GM12892 (cell line): ENCODE measurements around the gene PLAC8L1.

Experiments
- DNase-seq: peaks from one replicate; pipeline ENCODE4 v3.0.0; 2011; ENCODE audit not compliant: insufficient read length
- FAIRE-seq: peaks from 2 replicates; lab custom pipeline; 2011; peaks lifted over from hg19 to GRCh38; lab: Jason Lieb, UNC
- POLR2A ChIP-seq: IDR thresholded peaks from 2 replicates; pipeline ENCODE4 v1.6.1; 2011; ENCODE audit warnings: low read depth, low read length, control low read depth
- POLR2AphosphoS5 ChIP-seq: IDR thresholded peaks from 2 replicates; pipeline ENCODE4 v1.6.1; 2011; ENCODE audit warnings: low read depth, low read length, control low read depth
- TAF1 ChIP-seq: IDR thresholded peaks from 2 replicates; pipeline ENCODE4 v1.6.1; 2011; ENCODE audit warnings: low read depth, mild to moderate bottlenecking, control low read depth, low read length, borderline replicate concordance

The PLAC8L1 gene

DNA sequence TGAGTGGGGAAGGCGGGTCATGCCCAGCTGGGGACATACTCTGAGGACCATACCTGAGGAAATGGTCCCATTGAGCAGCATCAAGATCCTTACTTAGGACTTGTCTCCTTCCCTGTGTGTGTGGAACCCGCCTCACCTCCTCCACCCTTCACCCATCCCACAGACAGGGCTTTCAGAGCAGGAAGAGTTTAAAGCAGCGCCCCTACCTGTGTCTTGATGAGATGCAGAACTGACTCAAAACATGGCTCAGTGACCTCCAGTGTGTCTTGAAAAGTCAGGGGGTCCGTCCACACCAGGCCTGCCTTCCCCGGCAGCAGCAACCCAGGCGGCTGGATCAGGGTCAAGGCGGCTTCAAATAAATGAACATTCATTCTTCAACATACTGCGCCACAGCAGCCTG, 38.4 kb downstream of the PLAC8L1 start:
- FAIRE-seq (no peak), DNase-seq (no peak)
- TF ChIP-seq POLR2A, result no peak
- no peak for TF ChIP-seq POLR2AphosphoS5
- no peak for TF ChIP-seq TAF1

DNA sequence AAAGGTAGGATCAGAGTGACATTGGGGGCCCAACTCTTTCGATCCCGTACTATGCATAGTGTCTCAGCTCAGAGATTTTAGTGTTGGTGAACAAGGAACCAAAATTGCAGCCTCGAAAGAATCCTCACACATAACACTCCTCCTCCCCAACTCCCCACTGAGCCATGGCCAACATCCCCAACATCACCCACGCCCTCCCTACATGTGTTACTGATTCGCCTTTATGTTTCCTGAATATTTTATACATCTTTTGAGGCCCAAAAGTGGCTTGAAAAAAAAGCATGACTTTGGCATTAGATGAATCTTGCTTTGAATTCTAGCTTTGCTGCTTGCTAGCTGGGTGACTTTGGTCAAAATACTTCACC, 45.2 kb downstream of the PLAC8L1 start:
- no peak for TF ChIP-seq TAF1
- no peak for TF ChIP-seq POLR2A
- no peak for TF ChIP-seq POLR2AphosphoS5
- FAIRE-seq (no peak), DNase-seq (no peak)

DNA sequence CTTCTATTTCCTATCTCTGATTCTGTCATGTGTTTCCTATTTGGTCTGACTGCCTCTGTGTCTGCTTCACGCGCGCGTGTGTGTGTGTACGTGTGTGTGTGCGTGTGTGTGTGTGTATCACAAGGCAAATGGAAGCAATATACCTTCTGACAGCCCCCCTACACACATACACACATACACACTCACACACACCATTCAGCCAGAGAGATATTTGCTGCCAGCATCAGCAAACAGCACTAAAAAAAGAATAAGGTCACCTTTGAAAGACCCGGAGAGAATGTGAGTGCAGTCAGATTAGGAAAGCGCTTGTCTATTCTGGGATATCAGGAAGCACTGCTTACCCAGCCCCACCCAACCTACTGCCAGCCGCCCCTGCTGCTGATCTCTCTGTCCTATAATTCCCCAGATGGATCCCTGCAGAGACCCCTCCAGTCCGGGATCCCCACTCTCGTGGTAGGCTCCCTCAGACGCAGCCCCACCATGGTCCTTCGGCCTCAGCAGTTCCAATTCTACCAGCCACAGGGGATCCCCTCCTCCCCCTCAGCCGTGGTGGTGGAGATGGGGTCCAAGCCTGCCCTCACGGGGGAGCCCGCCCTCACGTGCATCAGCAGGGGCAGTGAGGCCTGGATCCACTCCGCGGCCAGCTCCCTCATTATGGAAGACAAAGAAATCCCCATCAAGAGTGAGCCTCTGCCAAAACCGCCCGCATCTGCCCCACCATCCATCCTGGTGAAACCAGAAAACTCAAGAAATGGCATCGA, 45.7 kb downstream of the PLAC8L1 start:
- TF ChIP-seq POLR2AphosphoS5 (no peak), POLR2A (no peak), TAF1 (no peak)
- DNase-seq, result no peak

DNA sequence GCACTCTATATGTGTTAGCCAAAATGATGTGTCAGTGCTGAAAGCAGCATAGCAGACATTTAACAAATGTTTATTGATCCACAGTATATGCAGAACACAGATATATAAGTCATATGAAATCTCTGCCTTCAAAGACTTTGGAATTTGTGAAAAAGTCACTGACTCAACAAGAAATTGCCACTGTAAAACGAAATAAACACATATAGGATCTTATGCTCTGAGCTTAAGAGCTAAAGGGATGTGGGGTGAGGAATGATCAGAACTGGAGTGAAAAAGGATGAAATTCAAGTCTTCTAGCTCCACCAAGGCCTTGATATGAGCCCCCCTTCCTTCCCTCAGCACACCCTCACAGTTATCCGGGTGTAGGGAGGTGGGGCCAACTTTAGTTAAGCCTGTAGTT, 49.9 kb downstream of the PLAC8L1 start:
- TF ChIP-seq POLR2A (no peak), POLR2AphosphoS5 (no peak), TAF1 (no peak)
- FAIRE-seq, result no peak
- DNase-seq, result no peak

More for the DNA sequence above, 45.7 kb downstream of the PLAC8L1 start:
- no peak for FAIRE-seq

DNA sequence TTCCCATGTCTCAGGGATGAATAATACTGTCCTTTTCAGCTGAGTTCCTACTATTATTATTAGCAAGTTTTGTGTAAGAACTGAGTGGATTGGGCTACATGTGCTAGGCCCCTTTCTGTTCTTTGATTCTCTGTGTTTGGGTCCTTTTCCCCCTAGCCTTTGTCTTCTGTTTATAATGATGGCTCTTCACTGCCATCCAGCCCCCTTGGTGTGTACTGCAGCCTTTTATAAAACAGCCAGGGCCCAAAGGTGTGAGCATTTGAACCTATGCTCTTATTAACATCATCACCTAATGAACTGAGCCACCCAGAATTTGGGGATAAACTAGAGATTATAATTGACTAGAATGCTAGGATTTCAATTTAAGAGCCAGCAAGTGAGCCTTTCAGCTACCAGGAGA, 52.6 kb downstream of the PLAC8L1 start:
- TF ChIP-seq POLR2A (no peak), POLR2AphosphoS5 (no peak), TAF1 (no peak)
- FAIRE-seq, result no peak
- no peak for DNase-seq

DNA sequence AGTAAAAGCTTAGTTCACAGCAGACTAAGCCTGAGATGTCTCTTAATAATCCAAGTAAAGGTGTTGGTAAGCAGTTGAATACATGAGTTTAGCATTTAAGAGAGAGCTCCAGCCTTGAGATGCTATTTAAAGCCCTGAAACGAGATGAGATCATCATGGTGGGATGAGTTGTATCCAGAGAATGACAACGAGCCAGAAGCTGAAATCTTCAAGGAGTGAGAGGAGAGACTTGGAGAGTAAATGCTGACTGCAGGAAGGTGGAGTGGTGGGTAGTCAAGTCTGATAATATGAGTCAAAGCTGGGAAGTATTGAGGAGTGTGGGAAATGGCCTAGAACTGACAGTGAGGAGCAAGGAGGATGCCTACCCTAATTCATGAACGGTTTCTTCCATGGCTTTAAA, 53.7 kb downstream of the PLAC8L1 start:
- no peak for DNase-seq
- TF ChIP-seq TAF1, result no peak
- TF ChIP-seq POLR2A, result no peak
- TF ChIP-seq POLR2AphosphoS5, result no peak
- FAIRE-seq, result no peak

DNA sequence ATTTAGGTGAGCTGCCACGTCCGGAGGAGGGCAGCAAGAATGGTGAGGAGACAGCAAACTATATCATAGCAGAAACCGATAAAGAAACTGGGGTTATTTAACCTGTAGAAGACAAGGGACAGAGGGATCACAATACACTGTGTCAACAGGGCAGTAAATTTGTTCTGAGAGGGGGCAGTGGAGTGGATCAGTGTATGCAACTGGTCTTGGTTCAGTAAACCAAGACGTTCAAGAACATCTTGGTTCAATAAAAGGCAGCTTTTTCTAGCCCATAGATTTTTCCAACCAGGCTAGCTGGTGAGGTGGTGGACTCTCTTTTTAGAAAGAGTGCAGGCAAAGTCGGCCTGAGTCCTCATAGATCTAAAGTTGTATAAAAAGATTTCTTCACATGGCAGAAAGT, 55.3 kb downstream of the PLAC8L1 start:
- TF ChIP-seq TAF1, result no peak
- TF ChIP-seq POLR2AphosphoS5, result no peak
- TF ChIP-seq POLR2A, result no peak
- no peak for DNase-seq
- FAIRE-seq, result no peak

DNA sequence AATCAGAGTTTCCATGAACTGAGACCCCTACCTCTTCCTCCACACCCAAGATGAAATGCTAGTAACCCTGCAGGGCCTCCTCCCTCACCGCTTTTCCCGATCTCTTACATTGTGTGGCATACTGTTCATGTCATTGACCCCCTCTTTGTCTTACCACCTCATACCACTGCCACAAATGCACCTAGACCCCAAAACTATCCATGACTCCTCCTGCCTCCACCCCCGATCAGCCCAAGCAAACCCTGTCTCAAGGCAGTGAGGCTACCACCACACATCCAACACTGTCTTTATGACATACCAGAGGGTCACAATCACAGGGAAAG, 55.7 kb downstream of the PLAC8L1 start:
- TF ChIP-seq TAF1, result no peak
- no peak for TF ChIP-seq POLR2A
- TF ChIP-seq POLR2AphosphoS5, result no peak
- FAIRE-seq (no peak), DNase-seq (no peak)

DNA sequence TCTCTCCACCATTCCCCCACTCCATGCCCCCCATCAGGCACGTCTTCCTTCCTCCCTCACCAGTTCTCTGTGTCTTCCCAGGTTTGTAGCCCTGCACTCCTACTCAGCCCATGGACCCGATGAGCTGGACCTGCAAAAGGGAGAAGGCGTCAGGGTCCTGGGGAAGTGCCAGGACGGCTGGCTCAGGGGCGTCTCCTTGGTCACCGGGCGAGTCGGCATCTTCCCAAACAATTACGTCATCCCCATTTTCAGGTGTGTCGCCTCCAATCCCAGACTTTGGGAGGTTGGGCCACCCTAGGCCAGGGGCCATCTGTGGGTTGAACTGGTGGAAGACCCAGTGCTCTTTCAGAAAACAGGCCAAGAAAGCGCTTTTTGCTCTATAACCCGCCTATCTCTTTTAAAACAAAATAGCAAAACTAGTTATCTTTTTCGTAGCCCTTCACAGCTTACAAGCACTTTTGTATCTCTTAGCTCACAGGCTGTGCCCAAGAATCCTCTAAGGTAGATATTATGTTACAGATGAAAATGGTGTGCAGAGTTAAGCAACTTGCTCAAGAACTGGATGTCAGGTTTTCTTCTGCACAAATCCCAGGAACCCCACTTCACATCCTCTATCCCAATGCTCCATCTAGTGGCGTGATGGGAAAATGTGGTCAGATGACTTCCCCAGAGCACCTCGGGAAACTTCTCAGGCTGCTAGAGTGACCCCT, 56.2 kb downstream of the PLAC8L1 start:
- TF ChIP-seq POLR2AphosphoS5, result no peak
- no peak for TF ChIP-seq TAF1
- TF ChIP-seq POLR2A, result no peak
- no peak for DNase-seq
- FAIRE-seq, result no peak

DNA sequence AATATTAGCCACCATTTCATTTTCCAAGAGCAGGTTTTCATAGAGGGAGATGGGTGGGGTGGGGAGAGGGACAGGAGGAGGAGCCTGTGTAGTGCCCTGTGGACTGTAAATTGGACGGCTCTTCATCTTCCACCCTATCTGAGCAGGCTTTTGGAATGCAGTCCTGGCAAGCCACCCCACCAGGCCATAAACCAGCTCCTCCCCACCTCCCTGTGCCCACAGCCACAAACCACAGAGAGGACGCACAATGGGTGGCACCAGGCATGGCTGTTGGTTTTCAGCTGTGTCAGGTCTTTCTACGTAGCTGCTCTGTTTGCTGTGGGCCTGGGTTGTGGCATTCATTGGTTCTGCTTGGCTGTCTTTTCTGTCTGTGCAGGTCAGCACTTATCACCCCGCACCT, 58.0 kb downstream of the PLAC8L1 start:
- TF ChIP-seq TAF1 (no peak), POLR2AphosphoS5 (no peak), POLR2A (no peak)
- DNase-seq (no peak), FAIRE-seq (no peak)

DNA sequence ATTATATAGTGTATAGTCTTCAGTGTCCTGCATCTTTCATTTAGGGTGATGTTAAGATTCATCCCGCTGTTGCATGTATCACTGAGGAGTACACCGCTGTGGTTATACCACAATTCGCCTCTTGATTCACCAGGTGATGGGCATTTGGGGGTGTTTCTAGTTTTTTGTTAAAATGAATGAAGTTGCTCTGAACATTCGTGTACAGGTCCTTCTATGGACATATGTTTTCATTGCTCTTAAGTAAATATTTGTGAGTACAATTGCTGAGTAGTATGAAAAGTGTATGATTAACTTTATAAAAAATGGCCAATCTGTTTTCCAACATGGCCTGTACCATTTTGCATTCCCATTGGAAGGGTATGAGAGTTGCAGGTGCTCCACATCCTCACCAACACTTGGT, 61.7 kb downstream of the PLAC8L1 start:
- TF ChIP-seq POLR2AphosphoS5 (no peak), TAF1 (no peak), POLR2A (no peak)
- no peak for DNase-seq
- no peak for FAIRE-seq

DNA sequence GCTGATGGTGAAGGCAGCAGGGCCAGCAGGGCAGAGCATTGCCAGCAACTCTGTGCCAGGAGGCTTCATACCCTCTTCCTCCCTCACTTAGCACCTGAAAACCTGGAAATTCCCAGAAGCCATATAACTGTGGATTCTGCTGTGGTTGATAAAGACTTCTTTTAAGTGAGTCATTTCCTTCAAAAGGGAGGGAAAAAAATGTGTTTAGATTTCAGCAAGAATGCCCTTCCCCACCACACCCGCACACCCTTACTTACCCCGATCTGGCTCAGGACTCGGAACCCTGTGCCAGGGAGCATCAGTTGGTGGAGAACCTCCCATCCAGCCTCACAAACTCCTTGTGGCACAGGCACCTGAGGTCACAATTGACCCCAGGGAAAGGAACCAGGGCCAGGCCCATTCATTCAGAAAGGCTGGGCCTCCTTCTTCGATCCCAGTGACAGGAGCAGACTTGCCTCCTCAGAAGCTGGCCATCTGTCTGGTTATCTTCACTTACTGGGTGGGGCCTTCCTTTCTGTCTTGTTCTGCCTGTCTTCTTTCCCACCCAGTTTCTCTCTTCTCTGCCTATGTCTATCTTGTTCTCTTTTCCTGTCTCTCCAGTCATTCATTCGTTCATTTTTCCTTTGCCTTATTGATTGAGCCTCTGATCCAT, 62.6 kb downstream of the PLAC8L1 start:
- FAIRE-seq, result no peak
- TF ChIP-seq TAF1 (no peak), POLR2A (no peak), POLR2AphosphoS5 (no peak)
- DNase-seq, result no peak
